Activated CD4-positive, alpha-beta memory T cell treated with anti-CD3 and anti-CD28 coated beads, Interleukin-2, amount 10 ng/mL, durations not matched to agents 7 days and 5 days (primary cell): Measurements from ENCODE around the gene CALHM1. TPM values are rescaled to one million over a fixed set of nuclear protein-coding genes. Genes with fewer than 3 reads are reported as not detected.
"Not testable (repeated sequence)": the region's sequence is repeated elsewhere in the genome, so short reads cannot be mapped to it uniquely, and the experiment has no call there.

Experiments
- CTCF ChIA-PET: fragments of 350-600 bp; sonication (Branson Sonifier 250); formaldehyde crosslinking; loops from one replicate; lab custom pipeline; 2021; ENCODE audit warnings: antibody characterized with exemption, inconsistent platforms; lab: Charles Lee
- POLR2A ChIA-PET: fragments of 350-600 bp; sonication (Branson Sonifier 250); formaldehyde crosslinking; loops from one replicate; lab custom pipeline; 2021; ENCODE audit warnings: antibody characterized with exemption; lab: Charles Lee
- DNase-seq: peaks from one replicate; pipeline ENCODE4 v3.0.0-alpha.2; 2020
- H3K27ac Mint-ChIP-seq: one replicate; pipeline ENCODE4 v1.8.0; 2021; ENCODE audit warnings: mild to moderate bottlenecking, mixed read lengths
- H3K27me3 Mint-ChIP-seq: one replicate; pipeline ENCODE4 v1.8.0; 2021; ENCODE audit warnings: mixed read lengths
- H3K36me3 Mint-ChIP-seq: one replicate; pipeline ENCODE4 v1.8.0; 2021; ENCODE audit warnings: low read depth, mixed read lengths
- H3K4me1 Mint-ChIP-seq: one replicate; pipeline ENCODE4 v1.8.0; 2021; ENCODE audit warnings: mixed read lengths
- H3K4me3 Mint-ChIP-seq: one replicate; pipeline ENCODE4 v1.8.0; 2021; ENCODE audit warnings: mild to moderate bottlenecking, mixed read lengths
- H3K9me3 Mint-ChIP-seq: one replicate; pipeline ENCODE4 v1.8.0; 2021; ENCODE audit warnings: mixed read lengths
- total RNA-seq, 2 experiments: library from RNA; stranded (reverse); gene quantifications; one replicate each; pipeline ENCODE4 v1.2.3, GENCODE V29; 2021

CALHM1 gene
- total RNA-seq = under 1 TPM; 0.58 to 0.73 TPM

DNA sequence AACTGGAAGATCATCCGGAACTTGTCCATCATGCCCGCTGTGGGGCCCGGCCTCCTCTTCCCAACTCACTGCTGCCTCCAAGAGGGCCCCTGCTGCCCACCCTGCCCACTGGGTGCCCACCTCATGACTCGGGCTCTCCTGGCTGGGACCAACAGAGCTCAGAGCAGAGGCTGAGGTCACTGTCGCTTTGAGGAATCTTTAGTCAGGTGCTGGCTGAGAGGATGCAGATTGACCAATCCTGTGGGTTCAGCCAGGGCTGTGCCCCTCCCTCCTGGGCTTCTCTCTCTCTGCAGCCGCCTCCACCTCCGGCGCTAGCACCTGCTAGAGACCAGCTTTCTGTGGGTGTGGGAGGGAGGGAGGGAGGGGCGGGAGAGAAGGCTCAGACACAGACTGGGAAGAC lies at the start of gene CALHM1:
TSS of gene CALHM1 (minus strand) at position 181 of the 400 bp plus-strand sequence. CDS start at position 32, 149 bp downstream.
- CTCF ChIA-PET = interaction anchor here (1.2 to 1.6 kb wide), 2 partner anchors 11 to 24 kb away, joined by 3 to 5 read pairs; no protein-coding TSS in a partner anchor
- Mint-ChIP-seq H3K4me3 (peak within 1 kb of the TSS; percentile 21), H3K4me1 (peaks cover 36% of the 10 kb centered on the region), H3K27ac (peak within 1 kb of the TSS; percentile 71), H3K27me3 (peaks cover 9% of the 10 kb centered on the region), H3K9me3 (no peaks in the 10 kb centered on the region), H3K36me3 (no peaks in the 10 kb centered on the region)
- POLR2A ChIA-PET = interaction anchor here (1.6 to 2.3 kb wide), 2 partner anchors 10 to 13 kb away, joined by 6 to 14 read pairs; no protein-coding TSS in a partner anchor
- peak; percentile 42 for DNase-seq

GRCh38 chr10:103507235-103508191 lies 48.8 kb upstream of the CALHM1 start:
- CTCF ChIA-PET = no interaction called here

GRCh38 chr10:103506061-103506460 lies 47.4 kb upstream of the CALHM1 start:
- no peak overlapping the region for H3K27ac Mint-ChIP-seq
- H3K4me3 Mint-ChIP-seq = no peak overlapping the region
- no peak for DNase-seq
- peaks cover 24% of the 10 kb centered on the region for H3K4me1 Mint-ChIP-seq
- H3K9me3 Mint-ChIP-seq = no peaks in the 10 kb centered on the region
- peaks cover 61% of the 10 kb centered on the region for H3K27me3 Mint-ChIP-seq
- H3K36me3 Mint-ChIP-seq = no peaks in the 10 kb centered on the region
- CTCF ChIA-PET = no interaction called here
- POLR2A ChIA-PET = interaction anchor here (0.9 to 3.4 kb wide), 2 partner anchors 13 to 314 kb away, joined by 3 to 13 read pairs; partner anchors contain the start of gene NEURL1

More at GRCh38 chr10:103507235-103508191, 48.8 kb upstream of the CALHM1 start:
- Mint-ChIP-seq H3K4me1 (peaks cover 19% of the 10 kb centered on the region), H3K4me3 (no peak overlapping the region), H3K27ac (no peak overlapping the region), H3K9me3 (no peaks in the 10 kb centered on the region), H3K27me3 (peaks cover 56% of the 10 kb centered on the region), H3K36me3 (no peaks in the 10 kb centered on the region)
- DNase-seq = no peak
- POLR2A ChIA-PET = interaction anchor here (1.4 kb wide), 1 partner anchor 16 kb away, joined by 3 read pairs; no protein-coding TSS in a partner anchor

- H3K27ac Mint-ChIP-seq = peak overlapping the region; percentile 0
- ChIA-PET CTCF (interaction anchor here (0.7 to 1.4 kb wide), 2 partner anchors 9 to 39 kb away, joined by 3 to 5 read pairs; no protein-coding TSS in a partner anchor), POLR2A (interaction anchor here (1.0 to 3.4 kb wide), 2 partner anchors 11 to 187 kb away, joined by 3 to 13 read pairs; partner anchors contain the start of gene NEURL1)
- H3K4me1 Mint-ChIP-seq = peaks cover 36% of the 10 kb centered on the region
- no peaks in the 10 kb centered on the region for H3K36me3 Mint-ChIP-seq
- no peak overlapping the region for H3K4me3 Mint-ChIP-seq
- peak; percentile 66 for DNase-seq
- peaks cover 68% of the 10 kb centered on the region for H3K27me3 Mint-ChIP-seq
- no peaks in the 10 kb centered on the region for H3K9me3 Mint-ChIP-seq
Measured at GRCh38 chr10:103504181-103504783, 45.6 kb upstream of the CALHM1 start.

- not testable (repeated sequence) for H3K9me3 Mint-ChIP-seq, H3K4me3 Mint-ChIP-seq, H3K27ac Mint-ChIP-seq, H3K36me3 Mint-ChIP-seq, DNase-seq
- peaks cover 36% of the 10 kb centered on the region for H3K4me1 Mint-ChIP-seq
- ChIA-PET POLR2A (interaction anchor here (3.4 kb wide), 1 partner anchor 11 kb away, joined by 13 read pairs; the partner anchor contains the start of gene NEURL1), CTCF (interaction anchor here (0.7 to 1.0 kb wide), 3 partner anchors 8 to 170 kb away, joined by 3 to 4 read pairs (median 3); no protein-coding TSS in a partner anchor)
- peaks cover 73% of the 10 kb centered on the region for H3K27me3 Mint-ChIP-seq
Measured at GRCh38 chr10:103503777-103504176, 45.1 kb upstream of the CALHM1 start.

GRCh38 chr10:103502849-103503660 lies 44.4 kb upstream of the CALHM1 start:
- Mint-ChIP-seq H3K27ac (no peak overlapping the region), H3K4me1 (peaks cover 36% of the 10 kb centered on the region), H3K4me3 (no peak overlapping the region), H3K36me3 (peaks cover 2% of the 10 kb centered on the region), H3K27me3 (peaks cover 72% of the 10 kb centered on the region), H3K9me3 (no peaks in the 10 kb centered on the region)
- CTCF ChIA-PET = interaction anchor here (0.6 to 1.0 kb wide), 3 partner anchors 25 to 169 kb away, joined by 3 to 4 read pairs (median 3); no protein-coding TSS in a partner anchor
- no peak for DNase-seq
- POLR2A ChIA-PET = interaction anchor here (3.4 kb wide), 1 partner anchor 10 kb away, joined by 13 read pairs; the partner anchor contains the start of gene NEURL1

DNA sequence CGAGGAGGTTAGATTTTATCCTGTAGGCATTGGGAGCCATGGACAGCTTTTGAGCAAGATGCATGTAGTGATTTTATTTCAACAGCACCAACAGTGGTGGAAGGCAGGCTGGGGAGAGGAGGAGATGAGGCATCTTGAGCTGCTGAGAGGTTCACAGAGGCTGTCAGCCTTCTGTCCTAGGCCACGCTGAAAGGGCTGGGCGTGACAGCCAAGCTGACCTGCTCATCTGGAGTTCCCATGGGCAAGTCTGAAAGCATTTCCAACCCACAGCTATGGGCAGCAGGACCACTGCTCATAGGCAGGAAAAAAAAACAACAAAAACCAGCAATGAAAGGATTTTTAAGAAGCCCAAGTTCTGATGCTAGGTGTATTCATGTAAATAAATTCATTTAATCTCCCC lies 42.5 kb upstream of the CALHM1 start:
- Mint-ChIP-seq H3K36me3 (peaks cover 2% of the 10 kb centered on the region), H3K9me3 (no peaks in the 10 kb centered on the region), H3K4me1 (peaks cover 36% of the 10 kb centered on the region), H3K27me3 (peaks cover 68% of the 10 kb centered on the region), H3K4me3 (no peak overlapping the region), H3K27ac (no peak overlapping the region)
- DNase-seq = no peak
- POLR2A ChIA-PET = interaction anchor here (1.7 kb wide), 1 partner anchor 49 kb away, joined by 5 read pairs; the partner anchor contains the start of gene CALHM2
- CTCF ChIA-PET = interaction anchor here (0.6 kb wide), 2 partner anchors 70 to 156 kb away, joined by 3 to 5 read pairs; no protein-coding TSS in a partner anchor

DNA sequence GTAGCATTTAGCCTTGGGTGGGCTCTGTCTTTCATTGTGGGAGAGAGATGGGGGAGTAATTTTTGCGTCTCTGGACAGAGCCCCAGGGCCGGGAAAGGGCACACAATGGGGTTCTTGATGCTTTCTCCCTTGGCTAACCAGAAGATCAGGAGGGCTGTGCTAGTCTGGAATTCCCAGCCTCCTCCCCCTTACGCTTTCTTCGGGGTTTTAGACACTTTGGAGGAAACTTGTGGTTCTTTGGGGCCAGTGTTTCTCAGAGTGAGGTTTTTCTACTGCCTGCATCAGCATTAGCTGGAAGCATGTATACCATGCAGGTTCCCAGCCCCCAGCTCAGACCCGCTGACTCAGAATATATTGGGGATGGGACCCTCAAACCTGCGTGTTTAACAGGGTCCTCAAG lies 41.8 kb upstream of the CALHM1 start:
- H3K4me1 Mint-ChIP-seq = peaks cover 36% of the 10 kb centered on the region
- no peak for DNase-seq
- POLR2A ChIA-PET = interaction anchor here (1.7 kb wide), 1 partner anchor 49 kb away, joined by 5 read pairs; the partner anchor contains the start of gene CALHM2
- CTCF ChIA-PET = interaction anchor here (1.2 kb wide), 1 partner anchor 84 kb away, joined by 3 read pairs; no protein-coding TSS in a partner anchor
- H3K4me3 Mint-ChIP-seq = no peak overlapping the region
- H3K36me3 Mint-ChIP-seq = peaks cover 2% of the 10 kb centered on the region
- H3K27me3 Mint-ChIP-seq = peaks cover 69% of the 10 kb centered on the region
- H3K27ac Mint-ChIP-seq = no peak overlapping the region
- no peaks in the 10 kb centered on the region for H3K9me3 Mint-ChIP-seq

DNA sequence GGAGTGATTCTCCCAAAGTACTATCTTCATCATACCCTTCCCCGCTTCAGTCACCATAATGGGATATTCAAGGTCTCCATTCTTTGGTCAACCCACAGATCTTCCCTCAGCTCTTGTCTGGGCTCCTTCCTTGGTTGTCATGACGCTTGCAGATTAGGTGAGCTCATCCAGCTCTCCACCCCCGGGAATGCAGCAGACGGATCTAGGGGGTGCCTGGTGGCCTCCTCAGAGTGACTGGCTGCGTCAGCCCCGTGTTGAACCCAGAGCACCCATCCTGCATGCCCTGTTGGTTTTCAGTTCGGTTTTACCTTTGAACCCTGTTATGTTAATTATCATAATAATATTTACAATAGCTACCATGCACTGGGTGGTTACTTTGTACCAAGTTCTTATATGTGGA lies 41.2 kb upstream of the CALHM1 start:
- POLR2A ChIA-PET = interaction anchor here (1.7 kb wide), 1 partner anchor 48 kb away, joined by 5 read pairs; the partner anchor contains the start of gene CALHM2
- Mint-ChIP-seq H3K4me1 (peaks cover 36% of the 10 kb centered on the region), H3K4me3 (no peak overlapping the region), H3K36me3 (peaks cover 2% of the 10 kb centered on the region), H3K27ac (no peak overlapping the region), H3K9me3 (no peaks in the 10 kb centered on the region), H3K27me3 (peaks cover 75% of the 10 kb centered on the region)
- no peak for DNase-seq
- CTCF ChIA-PET = interaction anchor here (0.6 to 1.5 kb wide), 4 partner anchors 14 to 256 kb away, joined by 3 to 7 read pairs (median 4); no protein-coding TSS in a partner anchor

- POLR2A ChIA-PET = no interaction called here
- Mint-ChIP-seq H3K9me3 (no peaks in the 10 kb centered on the region), H3K27ac (no peak overlapping the region), H3K4me3 (no peak overlapping the region), H3K4me1 (peaks cover 32% of the 10 kb centered on the region), H3K27me3 (peaks cover 78% of the 10 kb centered on the region), H3K36me3 (peaks cover 2% of the 10 kb centered on the region)
- CTCF ChIA-PET = interaction anchor here (0.6 to 1.5 kb wide), 3 partner anchors 13 to 255 kb away, joined by 3 to 7 read pairs (median 4); no protein-coding TSS in a partner anchor
- no peak for DNase-seq
Measured at GRCh38 chr10:103498936-103499638, 40.4 kb upstream of the CALHM1 start.
